B cell (primary cell): ENCODE measurements around the gene PDE11A.

Source experiments
- EZH2 ChIP-seq: IDR thresholded peaks from 2 replicates; pipeline ENCODE4 v1.6.1; 2012; ENCODE audit warnings: borderline replicate concordance, low read depth, mild to moderate bottlenecking, moderate library complexity, low read length; ENCODE audit not compliant: insufficient read depth, poor library complexity, severe bottlenecking
- TF ChIP-seq, protein P1 (sequence below): fragments of 200-600 bp; IDR thresholded peaks from one replicate; pipeline ENCODE4 v1.8.0; 2022; ENCODE audit warnings: antibody characterized with exemption, mild to moderate bottlenecking

GRCh38 chr2:177964892-177965291 is 107.7 kb downstream of the PDE11A start:
- TF ChIP-seq, protein P1, sequence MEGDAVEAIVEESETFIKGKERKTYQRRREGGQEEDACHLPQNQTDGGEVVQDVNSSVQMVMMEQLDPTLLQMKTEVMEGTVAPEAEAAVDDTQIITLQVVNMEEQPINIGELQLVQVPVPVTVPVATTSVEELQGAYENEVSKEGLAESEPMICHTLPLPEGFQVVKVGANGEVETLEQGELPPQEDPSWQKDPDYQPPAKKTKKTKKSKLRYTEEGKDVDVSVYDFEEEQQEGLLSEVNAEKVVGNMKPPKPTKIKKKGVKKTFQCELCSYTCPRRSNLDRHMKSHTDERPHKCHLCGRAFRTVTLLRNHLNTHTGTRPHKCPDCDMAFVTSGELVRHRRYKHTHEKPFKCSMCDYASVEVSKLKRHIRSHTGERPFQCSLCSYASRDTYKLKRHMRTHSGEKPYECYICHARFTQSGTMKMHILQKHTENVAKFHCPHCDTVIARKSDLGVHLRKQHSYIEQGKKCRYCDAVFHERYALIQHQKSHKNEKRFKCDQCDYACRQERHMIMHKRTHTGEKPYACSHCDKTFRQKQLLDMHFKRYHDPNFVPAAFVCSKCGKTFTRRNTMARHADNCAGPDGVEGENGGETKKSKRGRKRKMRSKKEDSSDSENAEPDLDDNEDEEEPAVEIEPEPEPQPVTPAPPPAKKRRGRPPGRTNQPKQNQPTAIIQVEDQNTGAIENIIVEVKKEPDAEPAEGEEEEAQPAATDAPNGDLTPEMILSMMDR, result no peak
- TF ChIP-seq EZH2, result no peak
